ENCODE data around the gene GNA15.
A peak's percentile ranks its signal among the peaks of the same experiment; 100 is the strongest.
"Not testable (repeated sequence)": the region's sequence is repeated elsewhere in the genome, so short reads cannot be mapped to it uniquely, and the experiment has no call there.

The GNA15 gene

DNA sequence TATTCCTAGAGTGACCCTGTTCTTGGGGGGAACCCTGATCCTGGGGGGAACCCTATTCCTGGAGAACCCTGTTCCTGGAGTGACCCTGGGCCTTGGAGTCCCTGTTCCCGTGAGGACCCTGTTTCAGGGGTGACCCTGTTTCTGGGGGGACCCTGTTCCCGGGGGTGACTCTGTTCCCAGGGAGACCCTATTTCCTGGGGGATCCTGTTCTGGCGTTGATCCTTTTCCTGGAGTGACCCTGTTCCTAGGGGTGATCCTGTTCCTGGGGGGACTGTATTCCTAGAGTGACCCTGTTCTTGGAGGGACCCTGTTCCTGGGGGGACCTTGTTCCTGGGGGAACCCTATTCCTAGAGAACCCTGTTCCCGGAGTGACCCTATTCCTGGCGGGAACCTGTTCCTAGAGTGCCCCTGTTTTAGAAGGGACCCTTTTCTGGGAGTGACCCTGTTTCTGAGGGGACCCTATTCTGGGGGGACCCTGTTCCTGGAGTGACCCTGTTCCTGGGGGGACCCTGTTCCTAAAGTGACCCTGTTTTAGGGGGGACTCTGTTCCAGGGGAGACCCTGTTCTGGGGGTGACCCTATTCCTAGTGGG is 15.0 kb downstream of the GNA15 start:
- DNase-seq = no peak

DNA sequence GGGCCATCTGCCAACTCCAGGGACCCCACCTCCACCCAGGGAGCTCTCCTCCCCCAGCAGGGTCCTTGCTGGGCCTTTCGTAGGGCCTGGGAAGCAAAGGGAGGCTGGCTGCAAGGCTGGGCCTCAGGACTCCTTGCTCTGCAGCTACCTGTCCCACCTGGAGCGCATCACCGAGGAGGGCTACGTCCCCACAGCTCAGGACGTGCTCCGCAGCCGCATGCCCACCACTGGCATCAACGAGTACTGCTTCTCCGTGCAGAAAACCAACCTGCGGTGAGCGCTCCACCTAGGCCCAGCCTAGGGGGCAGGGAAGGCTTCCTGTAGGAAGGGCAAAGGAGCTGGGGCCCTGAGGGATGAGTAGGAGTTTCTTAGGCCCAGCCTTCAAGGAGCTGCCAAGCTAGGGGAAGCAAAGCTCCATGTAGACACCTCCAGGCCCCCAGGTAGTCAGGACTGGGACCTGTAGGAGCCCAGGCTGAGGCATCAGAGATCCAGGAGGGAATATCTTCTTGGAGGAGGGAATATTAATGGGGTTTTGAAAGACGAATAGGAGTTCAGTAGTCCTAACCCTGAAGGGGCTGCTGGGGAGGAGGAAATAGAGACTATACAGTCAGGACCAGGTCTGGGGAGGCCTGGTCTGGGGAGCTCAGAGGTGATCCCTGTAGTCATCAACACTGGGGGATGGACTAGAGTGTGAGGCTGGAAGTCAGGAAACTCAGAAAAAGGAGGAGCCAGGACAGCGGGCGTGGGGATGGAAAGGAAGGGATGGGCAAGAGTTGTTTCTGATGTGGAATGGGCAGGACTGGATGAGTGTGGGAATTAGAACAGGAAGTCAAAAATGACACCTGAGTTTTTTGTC is 16.0 kb downstream of the GNA15 start:
- DNase-seq = no peak

DNA sequence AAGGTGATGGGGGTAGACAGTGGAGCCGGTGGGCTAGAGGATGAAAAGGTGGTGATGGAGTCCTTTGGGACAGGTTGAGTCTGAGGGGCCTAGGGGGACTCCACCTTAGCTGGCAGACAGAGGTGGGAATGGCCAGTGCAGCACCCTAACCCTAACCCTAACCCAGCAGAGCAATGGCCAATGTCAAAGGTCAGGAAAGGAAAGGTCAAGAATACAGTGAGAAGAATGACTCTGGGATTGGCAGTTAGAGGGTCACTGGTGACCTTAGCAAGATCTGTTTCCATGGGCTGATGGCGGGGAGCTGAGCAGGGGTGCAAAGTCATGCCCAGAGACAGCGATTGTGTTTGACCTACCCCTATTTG is 16.6 kb downstream of the GNA15 start:
- no peak for DNase-seq

DNA sequence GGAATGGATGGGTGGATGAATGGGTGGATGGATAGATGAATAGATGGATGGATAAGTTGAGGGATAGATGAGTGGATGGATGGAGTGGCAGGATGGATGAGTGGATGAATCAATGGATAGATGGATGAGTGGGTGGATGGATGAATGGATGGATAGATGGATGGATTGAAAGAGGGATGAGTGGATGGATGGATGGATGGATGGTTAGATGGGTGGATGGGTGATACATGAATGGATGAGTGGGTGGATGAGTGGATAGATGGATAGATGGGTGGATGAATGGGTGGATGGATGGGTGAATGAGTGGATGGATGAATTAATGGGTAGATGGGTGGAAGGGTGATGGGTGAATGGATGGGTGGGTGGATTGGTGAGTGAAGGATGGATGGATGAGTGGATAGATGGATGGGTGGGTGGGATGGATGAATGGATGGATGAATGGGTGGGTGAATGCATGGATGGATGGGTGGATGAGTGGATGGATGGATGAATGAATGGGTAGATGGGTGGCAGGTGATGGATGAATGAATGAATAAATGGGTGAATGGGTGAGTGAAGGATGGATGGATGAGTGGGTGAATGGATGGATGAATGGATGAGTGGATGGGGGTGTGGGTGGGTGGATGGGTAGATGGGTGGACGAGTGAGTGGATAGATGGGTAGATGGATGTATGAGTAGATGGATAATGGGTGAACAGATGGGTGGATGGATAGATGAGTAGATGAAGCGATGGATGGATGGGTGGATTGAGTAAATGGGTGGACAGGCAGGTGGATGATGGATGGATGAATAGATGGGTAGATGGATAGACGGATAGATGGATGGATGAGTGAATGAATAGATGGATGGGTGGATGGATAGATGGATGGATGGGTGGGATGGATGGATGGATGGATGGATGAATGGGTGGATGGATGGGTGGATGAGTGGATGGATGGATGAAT is 17.7 kb downstream of the GNA15 start:
- DNase-seq = no peak

DNA sequence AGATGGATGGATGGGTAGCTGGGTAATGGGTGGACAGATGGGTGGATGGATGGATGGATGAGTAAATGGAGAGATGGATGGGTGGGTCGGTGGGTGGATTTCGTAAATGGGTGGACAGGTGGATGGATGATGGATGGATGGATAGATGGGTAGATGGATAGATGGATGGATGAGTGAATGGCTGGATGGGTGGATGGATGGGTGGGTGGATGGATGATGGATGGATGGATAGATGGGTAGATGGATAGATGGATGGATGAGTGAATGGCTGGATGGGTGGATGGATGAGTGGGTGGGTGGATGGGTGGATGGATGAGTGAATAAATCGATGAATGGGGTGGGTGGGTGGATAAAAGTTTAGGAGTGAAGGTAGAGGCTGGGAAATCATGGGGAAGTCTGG is 18.6 kb downstream of the GNA15 start:
- DNase-seq = not testable (repeated sequence)

DNA sequence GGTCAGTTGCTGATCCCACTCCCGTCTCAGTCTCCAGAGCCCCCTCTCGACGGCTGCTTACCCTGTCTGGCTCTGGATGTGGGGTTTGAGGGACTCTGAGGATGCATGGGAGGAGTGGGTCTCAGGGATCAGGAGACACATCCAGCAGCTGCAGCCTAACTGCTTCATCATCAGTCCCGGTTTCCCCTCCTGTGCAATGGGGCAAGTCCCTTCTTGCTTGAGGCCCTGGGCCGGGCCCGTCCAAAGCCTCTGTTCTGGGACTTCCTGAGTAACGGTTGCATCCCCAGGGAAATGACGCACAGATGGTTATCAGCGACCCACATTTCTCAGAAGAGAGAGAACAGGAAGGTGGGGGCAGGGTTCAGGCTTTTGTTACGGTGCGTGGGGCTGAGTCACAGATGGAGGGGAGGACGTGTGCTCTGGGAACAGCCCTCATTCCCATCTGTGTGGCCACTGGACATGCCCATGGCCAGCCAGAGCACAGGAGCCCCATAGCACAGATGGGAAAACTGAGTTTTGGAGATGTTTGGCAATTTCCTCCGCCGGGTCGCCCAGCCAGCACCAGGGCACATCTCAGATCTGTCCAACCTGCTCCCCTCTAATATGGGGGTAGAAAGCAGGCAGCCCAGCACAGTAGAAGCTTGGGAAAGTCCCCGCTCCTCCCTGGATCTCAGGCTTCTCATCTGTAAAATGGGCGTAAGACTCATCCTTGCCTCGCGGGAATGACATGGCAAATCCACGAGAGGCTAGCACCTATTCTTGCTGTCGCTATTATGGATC is 19.3 kb downstream of the GNA15 start:
- DNase-seq = no peak

DNA sequence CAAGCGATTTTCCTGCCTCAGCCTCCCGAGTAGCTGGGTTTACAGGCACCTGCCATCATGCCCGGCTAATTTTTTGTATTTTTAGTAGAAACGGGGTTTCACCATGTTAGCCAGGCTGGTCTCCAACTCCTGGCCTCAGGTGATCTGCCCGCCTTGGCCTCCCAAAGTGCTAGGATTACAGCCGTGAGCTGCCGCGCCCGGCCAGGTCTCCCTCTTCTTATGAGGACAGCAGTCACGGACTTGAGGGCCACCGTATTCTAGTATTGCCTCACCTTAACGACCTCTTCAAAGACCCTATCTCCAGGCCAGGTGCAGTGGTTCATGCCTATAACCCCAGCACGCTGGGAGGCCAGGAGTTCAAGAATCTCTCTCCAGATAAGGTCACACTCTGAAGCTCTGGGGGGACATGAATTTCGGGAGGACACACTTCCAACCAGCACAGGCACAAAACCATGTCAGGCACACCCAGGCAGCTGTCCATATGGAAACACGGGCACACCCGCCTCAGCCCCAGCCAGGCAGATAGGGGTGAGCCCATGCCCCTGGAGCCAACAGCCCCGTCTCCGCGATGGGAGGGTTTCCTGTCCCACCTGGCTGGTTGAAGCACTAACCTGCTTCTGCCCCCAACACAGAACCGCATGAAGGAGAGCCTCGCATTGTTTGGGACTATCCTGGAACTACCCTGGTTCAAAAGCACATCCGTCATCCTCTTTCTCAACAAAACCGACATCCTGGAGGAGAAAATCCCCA is 21.4 kb downstream of the GNA15 start:
- DNase-seq = no peak

DNA sequence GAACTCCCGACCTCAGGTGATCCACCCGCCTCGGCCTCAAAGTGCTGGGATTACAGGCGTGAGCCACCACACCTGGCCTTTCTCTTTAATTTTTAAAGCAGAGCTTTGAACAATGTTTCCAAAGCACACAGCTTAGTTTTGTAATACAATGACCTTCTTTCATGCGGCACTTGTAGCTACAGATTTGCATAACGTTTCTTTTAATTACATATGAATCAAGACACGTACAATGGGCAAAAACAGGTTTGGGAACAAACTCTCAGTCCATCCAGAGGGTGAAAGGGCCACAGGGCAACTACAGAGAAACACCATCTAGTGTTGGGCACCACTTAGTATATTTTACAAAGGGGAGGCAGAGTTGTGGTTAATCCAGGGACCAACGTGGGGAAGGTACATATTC is 23.7 kb downstream of the GNA15 start:
- DNase-seq = no peak

DNA sequence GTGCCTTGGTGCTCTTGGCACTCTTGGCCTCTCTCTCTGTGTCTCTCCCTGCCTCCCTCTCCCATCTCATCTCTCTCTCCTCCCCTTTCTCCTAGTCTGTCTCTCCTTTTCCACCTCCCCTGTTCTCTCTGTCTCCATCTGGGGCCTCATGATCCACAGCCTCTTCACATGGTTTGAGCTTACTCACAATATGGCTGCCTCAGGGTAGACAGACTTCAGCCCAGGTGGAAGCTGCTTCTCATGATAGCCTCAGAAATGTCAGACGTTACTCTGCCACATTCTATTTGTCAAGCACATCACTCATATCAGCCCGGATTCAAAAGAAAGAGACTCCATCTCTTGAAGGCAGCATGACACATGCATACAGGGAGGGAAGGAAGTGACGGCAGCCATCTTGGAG is 24.4 kb downstream of the GNA15 start:
- DNase-seq = no peak

DNA sequence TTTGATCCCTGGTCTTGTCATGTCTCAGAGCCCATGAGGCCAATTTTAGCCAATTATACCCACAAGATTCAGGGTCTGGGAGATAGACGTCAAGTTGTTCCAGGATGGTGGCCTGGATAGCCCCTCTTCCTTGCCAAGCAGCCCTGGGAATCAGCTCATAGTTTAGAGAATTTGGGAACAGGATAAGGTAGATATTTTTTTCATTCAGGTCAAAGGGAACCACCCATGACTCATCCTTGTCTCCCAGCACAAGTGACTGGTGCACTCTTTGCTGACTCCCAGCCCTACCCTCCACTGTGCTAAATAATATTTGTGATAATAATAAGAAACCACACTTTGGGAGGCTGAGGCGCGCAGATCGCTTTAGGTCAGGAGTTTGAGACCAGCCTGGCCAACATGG is 25.6 kb downstream of the GNA15 start:
- DNase-seq = no peak

DNA sequence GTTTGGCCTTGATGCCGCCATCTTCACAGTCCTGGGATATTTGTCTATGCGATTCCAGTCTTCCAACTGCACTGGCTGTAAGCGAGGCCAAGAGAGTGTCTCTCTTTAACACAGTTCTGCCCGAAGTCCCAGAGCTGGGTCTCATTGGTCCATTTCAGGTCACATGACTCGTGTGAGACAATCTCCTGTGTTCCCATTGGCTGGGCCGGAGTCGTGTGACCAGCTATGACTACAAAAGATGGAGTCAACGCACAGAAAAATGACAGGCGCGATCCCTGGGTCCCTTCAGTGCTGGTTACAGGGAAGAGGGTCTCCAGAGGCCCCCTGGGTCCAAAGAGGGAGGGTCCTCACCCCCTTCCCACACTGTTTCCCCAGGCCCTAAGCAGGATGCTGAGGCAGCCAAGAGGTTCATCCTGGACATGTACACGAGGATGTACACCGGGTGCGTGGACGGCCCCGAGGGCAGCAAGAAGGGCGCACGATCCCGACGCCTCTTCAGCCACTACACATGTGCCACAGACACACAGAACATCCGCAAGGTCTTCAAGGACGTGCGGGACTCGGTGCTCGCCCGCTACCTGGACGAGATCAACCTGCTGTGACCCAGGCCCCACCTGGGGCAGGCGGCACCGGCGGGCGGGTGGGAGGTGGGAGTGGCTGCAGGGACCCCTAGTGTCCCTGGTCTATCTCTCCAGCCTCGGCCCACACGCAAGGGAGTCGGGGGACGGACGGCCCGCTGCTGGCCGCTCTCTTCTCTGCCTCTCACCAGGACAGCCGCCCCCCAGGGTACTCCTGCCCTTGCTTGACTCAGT is 26.8 kb downstream of the GNA15 start:
- DNase-seq = no peak

DNA sequence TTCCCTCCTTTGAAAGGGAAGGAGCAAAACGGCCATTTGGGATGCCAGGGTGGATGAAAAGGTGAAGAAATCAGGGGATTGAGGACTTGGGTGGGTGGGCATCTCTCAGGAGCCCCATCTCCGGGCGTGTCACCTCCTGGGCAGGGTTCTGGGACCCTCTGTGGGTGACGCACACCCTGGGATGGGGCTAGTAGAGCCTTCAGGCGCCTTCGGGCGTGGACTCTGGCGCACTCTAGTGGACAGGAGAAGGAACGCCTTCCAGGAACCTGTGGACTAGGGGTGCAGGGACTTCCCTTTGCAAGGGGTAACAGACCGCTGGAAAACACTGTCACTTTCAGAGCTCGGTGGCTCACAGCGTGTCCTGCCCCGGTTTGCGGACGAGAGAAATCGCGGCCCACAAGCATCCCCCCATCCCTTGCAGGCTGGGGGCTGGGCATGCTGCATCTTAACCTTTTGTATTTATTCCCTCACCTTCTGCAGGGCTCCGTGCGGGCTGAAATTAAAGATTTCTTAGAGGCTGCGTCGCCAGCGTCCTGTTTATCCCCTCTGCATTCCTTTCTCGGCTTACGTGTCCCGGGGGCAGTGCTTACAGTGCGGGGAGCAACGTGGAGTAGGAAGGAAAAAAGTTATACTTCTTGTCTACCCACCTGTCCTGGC is 27.5 kb downstream of the GNA15 start:
- peak; percentile 24 to 66 for DNase-seq

DNA sequence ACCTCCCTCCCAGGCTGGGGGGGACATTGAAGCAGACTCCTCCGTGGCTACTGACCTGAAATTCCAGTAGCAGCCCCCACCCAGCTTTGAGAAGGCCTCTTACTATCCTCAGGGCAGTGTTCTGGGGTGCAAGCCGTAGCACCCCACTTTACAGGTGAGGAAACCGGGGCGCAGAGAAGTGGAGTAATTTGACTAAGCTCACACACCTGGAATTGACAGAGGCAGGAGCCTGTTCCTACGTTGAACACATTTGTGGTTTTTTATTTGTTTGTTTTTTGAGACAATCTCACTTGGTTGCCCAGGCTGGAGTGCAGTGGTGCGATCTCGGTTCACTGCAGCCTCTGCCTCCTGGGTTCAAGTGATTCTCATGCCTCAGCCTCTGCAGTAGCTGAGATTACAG is 28.1 kb downstream of the GNA15 start:
- DNase-seq = no peak

DNA sequence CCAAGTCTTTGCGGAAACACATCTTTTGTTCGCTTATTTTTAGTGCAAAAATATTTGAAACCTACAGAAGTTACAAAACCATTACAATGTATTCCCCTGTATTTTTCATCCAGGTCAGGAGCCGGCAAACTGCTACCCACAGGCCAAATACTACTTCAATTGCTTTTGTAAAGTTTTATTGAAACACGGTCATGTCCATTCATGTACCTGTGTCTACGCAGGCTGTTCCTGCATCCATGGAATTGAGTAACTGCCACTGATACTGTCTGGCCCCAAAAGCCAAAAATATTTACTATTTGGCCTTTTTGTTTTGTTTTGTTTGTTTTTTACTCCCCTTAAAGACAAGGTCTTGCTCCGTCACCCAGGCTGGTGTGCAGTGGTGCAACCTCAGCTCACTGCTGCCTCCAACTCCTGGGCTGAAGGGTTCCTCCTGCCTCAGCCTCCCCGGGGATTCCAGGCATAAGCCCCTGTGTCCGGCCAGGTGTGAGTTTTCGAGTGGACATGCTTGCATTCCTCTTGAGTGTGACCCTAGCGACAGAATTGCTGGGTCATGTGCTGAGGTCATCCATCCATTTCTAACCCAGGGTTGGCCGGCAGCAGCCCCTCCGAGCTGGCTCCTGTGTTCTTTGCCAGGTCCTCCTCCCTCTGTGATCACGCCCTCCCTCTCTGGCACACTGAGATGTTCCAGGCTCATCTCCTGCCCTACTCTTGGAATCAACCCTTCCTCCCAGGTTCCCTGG is 31.9 kb downstream of the GNA15 start:
- DNase-seq = no peak

DNA sequence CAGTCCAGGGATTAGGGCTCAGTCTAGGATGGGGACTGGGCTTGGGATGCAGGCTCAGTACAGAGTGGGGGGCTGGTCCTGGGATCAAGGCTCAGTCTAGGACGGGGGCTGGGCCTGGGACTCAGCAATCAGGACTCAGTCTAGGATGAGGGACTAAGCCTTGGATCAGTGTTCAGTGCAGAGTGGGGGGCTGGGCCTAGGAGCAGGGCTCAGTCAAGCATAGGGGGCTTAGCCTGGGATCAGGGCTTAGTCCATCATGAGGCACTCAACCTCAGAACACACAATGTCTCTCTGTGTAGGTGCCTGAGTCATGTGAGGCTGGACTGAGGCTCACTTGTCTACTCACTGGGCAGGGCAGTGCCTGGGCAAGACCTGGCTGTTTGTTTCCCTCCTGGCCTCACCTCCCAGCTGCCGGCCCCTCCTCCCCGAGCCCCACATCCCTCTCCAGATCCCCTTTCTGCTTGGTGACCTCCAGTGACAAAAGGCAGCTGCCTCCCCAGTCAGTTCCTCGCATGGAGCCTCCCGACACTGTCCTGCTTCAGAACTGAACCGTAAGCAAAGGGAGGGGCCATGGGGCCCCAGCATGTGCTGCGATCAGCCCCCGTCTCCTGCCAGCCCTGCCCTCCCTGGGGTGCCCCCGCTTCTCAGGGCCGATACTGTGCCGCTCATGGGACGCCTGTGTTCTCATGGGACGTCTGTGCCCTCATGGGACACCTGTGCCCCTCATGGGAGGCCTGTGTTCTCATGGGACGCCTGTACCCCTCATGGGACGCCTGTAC is 36.2 kb downstream of the GNA15 start:
- DNase-seq = no peak

DNA sequence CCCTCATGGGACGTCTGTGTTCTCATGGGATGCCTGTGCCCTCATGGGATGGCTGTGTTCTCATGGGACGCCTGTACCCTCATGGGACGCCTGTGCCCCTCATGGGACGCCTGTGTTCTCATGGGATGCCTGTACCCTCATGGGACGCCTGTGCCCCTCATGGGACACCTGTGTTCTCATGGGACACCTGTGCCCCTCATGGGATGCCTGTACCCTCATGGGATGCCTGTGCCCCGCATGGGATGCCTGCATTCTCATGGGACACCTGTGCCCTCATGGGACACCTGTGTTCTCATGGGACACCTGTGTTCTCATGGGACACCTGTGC is 36.8 kb downstream of the GNA15 start:
- DNase-seq = not testable (repeated sequence)

DNA sequence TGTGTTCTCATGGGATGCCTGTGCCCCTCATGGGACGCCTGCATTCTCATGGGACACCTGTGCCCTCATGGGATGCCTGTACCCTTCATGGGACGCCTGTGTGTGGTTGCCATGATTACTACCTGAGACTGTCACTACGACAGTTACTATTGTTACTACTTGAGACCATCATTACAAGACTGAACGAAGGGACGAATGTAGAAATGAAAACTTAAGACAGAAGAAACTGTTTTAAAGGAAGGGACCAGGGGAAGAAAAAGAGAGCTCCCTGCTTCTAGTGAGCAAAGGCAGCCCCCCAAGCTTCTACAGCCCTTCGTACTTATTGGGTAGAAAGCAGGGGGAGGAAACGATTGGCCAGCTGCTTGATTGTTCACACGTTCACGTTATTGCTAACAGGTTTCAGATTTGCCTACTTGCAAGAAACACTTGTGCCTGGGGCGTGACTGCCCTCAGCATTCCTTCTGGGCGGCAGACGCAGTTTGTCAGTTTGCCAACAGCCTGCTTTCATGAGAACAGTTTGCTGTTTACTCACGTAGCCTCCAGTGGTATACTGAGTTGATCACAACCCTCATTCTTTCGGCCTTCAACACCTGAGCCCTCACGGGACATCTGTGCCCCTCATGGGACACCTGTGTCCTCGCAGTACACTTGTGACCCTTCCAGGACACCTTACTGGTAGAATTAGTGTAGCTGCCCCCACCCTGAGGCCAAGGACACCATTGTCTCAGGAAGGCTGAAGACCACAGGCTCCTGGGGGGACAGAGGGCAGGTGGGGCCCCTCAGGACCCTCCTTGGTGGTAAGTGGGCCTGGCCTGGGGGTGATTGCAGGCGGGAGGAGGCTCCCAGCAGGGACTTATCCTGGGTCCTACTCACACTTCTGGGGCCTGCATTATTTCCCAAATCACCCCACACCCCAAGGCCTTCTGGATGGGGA is 40.2 kb downstream of the GNA15 start:
- DNase-seq = no peak

Measured in NCI-H1930 (cell line).